Fibroblast of the aortic adventitia (primary cell): ENCODE measurements around the gene PKDREJ. TPM values are rescaled to one million over a fixed set of nuclear protein-coding genes. Genes with fewer than 3 reads are reported as not detected.
"Not testable (repeated sequence)": the region's sequence is repeated elsewhere in the genome, so short reads cannot be mapped to it uniquely, and the experiment has no call there.

ENCODE experiments used
- DNase-seq: peaks from one replicate; pipeline ENCODE4 v3.0.0-alpha.2; 2010; ENCODE audit warnings: low read depth
- H3K4me3 ChIP-seq: 2 replicates; pipeline ENCODE4 v1.5.1; 2011; ENCODE audit warnings: low read depth, mild to moderate bottlenecking, control low read depth, low read length, moderate library complexity
- total RNA-seq: library from RNA; depleted of rRNA; stranded (reverse); fragments of >200 nt; gene quantifications from 2 replicates; pipeline ENCODE4 v1.2.3, GENCODE V29; 2012; ENCODE audit warnings: low replicate concordance
- TF ChIP-seq, protein P1 (sequence below): IDR thresholded peaks from 2 replicates; pipeline ENCODE4 v1.5.1; 2011; ENCODE audit warnings: mild to moderate bottlenecking, low read length, control low read depth, inconsistent platforms; ENCODE audit not compliant: insufficient read depth

PKDREJ gene, protein sequence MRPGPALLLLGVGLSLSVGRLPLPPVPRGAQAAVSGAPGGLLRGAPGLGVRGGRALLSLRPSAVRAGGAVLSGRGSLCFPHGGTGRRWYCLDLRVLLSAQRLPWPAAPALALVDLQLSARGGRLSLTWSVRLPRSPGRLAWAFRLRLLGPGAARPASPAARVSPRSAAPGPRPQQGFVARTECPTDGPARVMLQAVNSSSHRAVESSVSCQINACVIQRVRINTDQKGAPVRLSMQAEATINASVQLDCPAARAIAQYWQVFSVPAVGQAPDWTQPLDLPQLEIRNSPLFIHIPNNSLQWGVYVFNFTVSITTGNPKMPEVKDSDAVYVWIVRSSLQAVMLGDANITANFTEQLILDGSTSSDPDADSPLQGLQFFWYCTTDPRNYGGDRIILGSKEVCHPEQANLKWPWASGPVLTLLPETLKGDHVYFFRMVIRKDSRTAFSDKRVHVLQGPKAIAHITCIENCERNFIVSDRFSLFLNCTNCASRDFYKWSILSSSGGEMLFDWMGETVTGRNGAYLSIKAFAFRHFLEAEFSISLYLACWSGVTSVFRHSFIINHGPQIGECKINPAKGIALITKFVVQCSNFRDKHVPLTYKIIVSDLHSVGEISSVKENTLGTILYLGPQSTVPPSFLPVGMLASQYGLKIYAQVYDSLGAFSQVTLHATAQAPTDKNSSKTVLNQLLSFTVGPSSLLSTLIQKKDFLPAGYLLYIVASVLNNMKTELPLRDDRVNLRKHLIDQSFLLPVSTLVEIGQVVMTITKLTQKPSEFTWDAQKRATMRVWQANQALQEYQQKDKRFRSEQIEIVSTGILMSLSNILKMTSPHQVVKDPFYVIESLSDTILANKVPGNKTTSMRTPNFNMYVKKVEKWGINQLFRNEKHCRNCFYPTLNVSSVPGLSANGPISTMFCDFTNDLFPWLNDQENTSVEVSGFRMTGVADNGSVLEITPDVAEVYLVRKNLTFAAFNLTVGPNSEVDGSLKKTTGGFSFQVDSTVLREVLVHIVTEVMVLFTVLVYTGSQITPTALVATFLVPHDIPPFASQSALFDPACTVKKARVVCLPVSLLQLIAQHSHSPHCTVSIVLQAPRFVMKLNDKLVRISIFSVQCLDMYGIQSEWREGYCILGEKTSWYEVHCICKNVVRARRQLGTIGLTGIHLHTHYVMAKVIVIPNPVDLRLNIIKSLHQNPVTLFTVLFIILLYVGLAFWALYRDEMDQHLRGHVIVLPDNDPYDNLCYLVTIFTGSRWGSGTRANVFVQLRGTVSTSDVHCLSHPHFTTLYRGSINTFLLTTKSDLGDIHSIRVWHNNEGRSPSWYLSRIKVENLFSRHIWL (N-terminal part only)
- total RNA-seq: 0.09 TPM in 1 of 2 replicates, not detected in the other

DNA sequence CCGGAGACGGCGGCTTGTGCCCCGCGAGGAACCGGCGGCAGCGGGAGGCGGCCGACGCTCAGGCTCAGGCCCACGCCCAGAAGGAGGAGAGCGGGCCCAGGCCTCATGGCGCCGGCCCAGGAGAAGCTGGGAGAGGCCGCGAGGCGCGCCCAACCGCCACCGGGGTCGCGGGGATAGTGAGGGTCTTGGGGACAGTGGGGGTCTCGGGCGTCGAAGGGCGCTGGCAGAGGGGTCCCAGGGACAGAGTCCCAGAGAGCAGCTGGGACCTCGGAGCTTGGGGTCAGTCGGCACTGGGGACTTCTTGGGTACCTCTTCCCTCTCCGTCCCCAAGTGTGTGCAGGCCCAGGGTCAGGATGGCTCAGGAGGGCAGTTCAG is at the start of gene PKDREJ:
TSS of gene PKDREJ (minus strand) at position 128 of the 375 bp plus-strand sequence. CDS start at position 107, 21 bp downstream.
- TF ChIP-seq, protein P1, sequence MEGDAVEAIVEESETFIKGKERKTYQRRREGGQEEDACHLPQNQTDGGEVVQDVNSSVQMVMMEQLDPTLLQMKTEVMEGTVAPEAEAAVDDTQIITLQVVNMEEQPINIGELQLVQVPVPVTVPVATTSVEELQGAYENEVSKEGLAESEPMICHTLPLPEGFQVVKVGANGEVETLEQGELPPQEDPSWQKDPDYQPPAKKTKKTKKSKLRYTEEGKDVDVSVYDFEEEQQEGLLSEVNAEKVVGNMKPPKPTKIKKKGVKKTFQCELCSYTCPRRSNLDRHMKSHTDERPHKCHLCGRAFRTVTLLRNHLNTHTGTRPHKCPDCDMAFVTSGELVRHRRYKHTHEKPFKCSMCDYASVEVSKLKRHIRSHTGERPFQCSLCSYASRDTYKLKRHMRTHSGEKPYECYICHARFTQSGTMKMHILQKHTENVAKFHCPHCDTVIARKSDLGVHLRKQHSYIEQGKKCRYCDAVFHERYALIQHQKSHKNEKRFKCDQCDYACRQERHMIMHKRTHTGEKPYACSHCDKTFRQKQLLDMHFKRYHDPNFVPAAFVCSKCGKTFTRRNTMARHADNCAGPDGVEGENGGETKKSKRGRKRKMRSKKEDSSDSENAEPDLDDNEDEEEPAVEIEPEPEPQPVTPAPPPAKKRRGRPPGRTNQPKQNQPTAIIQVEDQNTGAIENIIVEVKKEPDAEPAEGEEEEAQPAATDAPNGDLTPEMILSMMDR: no peak
- DNase-seq: no peak
- no peak within 1 kb of the TSS for H3K4me3 ChIP-seq

DNA sequence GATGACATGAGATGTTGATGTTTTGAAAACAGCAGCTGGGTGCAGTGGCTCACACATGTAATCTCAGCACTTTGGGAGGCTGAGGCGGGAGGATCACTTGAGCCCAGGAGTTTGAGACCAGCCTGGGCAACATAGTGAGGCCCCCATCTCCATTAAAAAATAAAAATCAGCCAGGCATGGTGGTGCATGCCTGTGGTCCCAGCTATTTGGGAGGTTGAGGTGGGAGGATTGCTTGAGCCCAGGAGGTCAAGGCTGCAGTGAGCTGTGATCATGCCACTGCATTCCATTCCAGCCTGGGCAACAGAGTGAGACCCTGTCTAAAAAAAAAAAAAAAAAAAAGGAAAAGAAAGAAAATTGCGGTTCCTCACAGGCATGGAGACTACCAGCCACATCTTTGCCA is 49.7 kb upstream of the PKDREJ start:
- DNase-seq, H3K4me3 ChIP-seq: not testable (repeated sequence)

DNA sequence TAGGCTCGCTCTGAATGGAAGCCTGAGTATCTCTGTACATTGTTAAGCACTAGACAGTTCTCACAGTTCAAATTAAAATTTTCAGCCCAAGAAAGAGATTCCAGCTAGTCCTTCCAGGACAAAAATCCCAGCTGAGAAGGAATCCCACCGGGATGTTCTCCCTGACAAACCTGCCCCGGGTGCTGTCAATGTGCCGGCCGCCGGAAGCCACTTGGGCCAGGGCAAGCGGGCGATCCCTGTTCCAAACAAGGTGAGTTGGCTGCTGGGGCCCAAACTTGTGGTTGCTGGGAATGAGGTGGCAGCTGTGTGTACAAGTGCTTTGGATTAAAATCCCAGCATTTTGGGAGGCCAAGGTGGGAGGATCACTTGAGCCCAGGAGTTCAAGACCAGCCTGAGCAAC is 48.9 kb upstream of the PKDREJ start:
- no peak for DNase-seq
- TF ChIP-seq, protein P1: no peak
- no peak overlapping the region for H3K4me3 ChIP-seq

DNA sequence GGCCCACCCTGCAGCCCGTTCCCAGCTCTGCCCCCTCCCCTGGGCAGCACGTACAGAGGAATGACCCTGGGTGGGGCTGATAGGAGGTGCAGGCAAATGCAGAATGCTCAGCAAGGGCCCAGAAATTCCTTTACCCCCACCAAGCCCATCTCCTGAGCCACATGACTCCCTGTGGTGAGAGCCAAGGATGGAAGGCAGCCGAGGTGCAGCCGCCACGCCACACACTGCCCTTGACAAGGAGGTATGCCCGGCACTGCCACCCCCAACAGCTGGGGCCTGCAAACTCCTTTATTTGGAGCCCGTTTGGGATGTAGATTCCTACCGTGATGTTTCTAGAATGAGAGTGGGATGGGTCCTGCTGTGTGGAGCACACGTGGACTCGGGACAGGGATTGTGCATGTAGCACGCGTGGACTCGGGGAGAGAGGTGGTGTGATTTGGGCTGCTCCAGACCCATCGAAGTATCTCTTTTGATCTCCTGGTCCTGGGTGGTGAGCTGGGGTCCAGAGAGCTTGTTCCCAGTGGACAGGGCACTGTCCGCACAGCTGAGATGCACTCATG is 46.5 kb upstream of the PKDREJ start:
- no peak for DNase-seq
- no peak overlapping the region for H3K4me3 ChIP-seq
- TF ChIP-seq, protein P1: no peak

DNA sequence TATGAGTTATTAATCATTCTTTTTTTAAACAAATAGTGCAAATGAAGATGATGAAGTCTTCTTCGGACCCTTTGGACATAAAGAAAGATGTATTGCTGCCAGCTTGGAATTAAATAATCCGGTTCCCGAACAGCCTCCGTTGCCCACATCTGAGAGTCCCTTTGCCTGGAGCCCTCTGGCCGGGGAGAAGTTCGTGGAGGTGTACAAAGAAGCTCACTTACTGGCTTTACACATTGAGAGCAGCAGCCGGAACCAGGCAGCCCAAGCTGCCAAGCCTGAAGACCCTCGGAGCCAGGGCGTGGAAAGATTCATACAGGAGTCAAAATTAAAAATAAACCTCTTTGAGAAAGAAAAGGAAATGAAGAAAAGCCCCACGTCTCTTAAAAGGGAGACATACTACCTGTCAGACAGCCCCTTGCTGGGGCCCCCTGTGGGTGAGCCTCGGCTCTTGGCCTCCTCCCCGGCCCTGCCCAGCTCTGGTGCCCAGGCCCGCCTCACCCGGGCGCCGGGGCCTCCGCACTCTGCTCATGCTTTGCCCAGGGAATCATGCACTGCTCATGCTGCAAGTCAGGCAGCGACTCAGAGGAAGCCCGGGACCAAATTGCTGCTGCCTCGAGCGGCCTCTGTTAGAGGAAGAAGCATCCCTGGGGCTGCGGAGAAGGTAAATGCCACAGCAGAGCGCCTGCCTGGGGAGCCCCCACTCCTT is 45.3 kb upstream of the PKDREJ start:
- no peak overlapping the region for H3K4me3 ChIP-seq
- TF ChIP-seq, protein P1: no peak
- no peak for DNase-seq

DNA sequence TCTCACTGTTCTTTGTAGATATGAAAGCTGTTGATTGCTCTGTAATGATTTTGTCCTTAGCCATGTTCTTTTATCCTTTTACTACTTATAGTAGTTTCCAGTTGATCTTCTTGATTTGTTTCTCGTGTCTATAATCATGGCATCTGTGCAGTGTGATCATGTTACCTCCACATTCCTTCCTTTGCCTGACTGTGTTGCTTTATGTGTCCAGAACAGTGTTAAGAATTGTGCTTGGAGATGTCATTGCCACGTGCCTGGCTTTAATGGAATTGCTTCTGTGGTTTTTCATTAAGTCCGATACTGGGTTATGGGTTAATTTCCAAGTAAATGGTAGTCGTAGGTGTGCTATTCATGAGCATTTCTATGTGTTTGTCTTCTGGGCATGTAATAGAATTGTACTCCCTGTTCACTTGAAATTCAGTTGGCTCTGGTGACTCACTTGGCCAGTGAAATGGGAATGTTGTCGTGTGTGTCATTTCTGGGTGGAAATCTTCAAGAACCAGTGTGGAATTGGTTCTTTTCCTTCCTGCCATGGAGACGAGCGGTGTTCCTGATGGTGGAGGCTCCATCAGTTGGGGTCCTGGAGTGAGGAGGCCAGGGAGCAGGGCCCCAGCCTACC is 40.3 kb upstream of the PKDREJ start:
- TF ChIP-seq, protein P1: no peak
- no peak overlapping the region for H3K4me3 ChIP-seq
- DNase-seq: peak; percentile 43
